NCI-H774 (cell line): ENCODE results near the gene CBX4.
A peak's percentile ranks its signal among the peaks of the same experiment; 100 is the strongest.

ENCODE experiments used
- DNase-seq: peaks from one replicate; lab custom pipeline; 2025; lab: John Stamatoyannopoulos, UW

CBX4 gene

DNA sequence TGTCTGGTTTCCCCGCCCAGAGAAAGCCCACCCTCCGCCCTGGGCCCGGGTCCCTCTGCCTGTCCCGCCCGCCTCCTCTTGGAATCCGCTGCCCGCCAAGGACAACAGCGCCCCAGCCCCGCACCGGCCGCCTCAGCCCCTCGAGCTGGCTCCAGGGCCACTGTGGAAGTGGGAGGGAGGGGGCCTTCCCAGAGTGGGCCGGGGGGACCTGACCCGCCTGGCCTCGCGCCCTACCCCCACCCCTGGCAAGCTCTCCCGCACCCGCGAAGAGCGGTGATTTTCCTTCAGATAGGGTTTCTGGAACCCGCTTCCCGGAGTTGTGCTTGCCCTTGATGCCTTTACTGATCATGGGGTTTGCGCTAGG lies 40.1 kb downstream of the CBX4 start:
- DNase-seq, result no peak

DNA sequence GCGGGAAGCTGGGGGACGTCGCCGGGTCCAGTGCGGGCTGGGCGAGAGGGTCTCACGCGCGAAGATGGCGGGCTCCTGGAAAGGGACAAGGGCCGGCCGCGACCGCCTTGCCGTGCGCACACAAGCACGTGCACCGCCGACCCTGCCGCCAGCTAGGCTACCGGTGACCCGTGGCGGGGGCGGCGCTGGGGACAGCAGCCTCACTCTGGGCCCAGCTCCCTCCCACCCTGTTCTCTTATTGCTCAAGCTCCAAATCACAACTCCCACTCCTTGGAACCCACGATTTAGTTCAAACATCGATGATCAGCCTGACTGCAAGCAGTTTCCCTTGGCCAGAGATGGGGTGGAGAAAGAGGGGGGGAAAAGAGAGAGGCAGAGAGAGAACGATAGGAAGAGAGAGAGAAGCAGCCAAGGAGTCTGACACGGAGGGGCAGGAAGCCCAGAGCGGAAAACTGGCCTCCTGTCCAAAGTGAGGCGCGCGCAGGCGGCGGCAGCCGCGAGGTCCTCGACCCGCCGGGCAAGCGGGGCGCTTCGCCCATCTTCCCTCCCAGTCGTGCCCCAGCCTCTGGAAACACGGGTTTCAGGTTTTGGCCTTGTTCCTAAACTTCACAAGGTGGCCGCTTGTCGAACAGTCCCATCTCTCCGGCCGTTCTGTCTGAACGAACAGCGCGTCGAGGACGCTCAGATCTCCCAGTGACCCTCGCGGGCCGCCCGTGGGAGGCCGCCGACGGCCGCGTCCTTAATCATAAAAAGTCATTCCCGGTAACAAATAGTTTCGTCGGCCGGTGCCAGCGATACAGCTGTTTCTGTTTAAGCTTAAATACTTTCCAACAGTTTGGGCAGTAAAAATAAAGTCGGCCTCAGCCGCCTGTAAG lies 40.7 kb downstream of the CBX4 start:
- DNase-seq, result no peak

DNA sequence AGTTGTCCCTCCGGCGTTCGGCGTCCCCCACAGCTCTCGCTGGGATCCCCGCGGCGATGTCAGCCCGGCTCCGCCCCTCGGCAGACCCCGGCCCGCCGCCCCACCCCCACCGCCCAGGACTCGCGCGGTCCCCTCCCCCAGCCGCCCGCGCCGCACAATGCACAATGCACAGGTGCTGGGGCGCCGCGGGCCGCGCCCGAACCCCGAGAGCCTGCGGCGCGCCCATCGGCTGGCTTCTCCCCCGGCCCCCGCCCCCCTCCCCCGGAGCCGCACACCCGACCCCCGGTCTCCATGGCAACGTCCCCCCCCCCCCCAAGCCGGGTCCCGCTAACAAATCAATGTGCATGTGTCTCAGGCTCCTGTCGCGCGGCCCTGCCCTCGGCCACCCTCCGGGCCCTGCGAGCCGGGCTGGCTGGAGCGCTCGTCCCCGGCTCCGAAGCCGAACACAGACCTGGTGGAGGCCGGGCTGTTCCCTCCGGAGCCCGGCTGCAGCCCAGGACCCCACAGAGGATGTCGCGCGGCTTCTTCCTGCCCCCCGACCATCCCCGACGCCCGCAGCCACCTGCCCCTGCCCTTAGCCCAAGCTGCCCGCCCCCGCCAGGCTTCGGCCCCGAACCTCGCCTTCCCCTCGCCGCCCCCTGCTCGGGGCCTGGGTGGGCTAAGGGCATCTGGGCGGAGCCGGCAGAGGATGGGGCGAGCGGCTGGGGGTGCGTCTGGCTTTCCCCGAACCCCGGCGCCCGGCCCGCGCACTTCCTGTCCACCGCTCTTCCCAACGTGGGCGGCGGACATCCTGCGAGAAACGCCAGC lies 41.5 kb downstream of the CBX4 start:
- DNase-seq, result peak; percentile 70

DNA sequence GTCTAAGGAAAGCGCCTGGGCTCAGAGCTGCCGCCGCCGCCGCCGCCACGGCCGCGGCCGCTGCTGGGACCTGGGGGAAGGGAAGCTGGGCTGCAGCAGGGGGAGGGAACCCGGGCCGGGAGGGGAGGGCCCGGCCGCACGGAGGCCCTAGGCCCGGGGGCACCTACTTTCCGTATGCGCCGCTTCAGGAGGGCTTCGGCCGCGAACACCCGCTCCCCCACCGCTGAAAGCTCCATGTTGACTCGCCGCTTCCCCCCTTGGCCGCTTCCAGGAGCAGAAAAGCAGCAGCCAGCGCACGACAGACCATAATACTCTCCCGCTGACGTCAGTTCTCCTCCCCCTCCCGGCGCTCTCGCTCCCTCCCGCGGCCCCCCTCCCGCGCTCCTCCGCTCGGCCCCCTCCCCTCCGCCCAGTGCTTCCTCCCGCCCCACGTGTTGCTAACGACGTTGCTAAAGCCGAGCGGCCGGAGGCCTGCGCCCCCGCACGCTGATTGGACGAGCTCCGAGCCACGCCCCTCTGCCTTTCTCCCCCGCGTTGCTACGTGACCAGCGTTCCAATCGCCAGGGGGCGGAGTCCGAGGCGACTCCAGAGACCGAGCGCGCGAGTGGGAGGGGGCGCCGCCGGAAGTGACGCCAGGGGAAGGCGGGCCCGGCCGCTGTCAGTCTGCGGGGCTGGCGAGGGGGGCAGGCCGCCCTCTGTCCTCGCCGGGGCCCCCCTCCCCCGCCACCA lies 42.3 kb downstream of the CBX4 start, which contains the start of gene CBX8:
Gene CBX8, minus strand, starts transcription at position 315 of the 729 bp plus-strand sequence. Its CDS starts 79 bp downstream, at position 236.
- peak; percentile 100 for DNase-seq

DNA sequence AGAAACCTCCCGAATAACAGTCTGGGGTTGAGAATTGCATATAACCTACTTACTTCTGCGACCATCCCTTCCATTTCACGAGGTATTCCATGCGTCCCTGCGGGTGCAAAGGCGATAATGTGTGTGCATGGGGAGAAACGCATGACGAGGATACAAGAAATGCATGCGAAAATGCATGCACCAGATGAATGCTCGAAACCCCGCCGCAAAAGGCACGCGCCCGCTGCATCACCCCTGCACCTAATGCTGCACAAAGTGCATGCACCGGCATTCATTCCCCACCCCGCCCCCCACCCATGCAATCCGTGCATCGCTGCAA lies 42.8 kb downstream of the CBX4 start:
- no peak for DNase-seq

DNA sequence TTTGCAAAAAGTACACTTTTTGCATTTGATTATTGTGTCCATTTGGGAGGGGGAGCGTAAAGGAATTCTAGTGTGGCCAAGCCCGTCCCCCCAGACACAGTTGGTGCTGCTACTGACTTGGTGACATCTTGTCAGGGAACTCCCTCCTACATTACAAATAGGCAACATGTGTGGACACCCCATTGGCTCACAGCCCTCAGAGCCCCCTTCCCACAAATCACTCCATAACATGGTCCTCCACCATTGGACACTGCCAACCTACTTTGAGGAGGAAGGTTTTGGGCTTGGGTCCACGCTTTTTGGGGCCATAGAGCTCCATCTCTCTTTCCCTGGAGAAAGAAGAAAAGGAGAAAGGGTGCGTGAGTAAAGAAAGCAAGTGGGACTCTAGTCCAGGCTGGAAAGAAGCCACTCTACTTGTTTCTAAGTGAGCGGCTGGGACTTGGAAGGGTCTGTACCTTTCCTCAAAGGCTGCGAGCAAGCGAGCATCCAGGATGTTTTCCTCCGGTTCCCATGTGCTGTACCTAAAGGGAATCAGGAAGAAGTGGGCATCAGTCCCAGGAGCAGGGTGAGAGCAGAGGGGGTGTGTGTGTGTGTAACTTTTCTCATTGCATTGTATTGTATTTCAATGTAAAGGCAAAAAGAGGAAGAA lies 43.3 kb downstream of the CBX4 start:
- no peak for DNase-seq

DNA sequence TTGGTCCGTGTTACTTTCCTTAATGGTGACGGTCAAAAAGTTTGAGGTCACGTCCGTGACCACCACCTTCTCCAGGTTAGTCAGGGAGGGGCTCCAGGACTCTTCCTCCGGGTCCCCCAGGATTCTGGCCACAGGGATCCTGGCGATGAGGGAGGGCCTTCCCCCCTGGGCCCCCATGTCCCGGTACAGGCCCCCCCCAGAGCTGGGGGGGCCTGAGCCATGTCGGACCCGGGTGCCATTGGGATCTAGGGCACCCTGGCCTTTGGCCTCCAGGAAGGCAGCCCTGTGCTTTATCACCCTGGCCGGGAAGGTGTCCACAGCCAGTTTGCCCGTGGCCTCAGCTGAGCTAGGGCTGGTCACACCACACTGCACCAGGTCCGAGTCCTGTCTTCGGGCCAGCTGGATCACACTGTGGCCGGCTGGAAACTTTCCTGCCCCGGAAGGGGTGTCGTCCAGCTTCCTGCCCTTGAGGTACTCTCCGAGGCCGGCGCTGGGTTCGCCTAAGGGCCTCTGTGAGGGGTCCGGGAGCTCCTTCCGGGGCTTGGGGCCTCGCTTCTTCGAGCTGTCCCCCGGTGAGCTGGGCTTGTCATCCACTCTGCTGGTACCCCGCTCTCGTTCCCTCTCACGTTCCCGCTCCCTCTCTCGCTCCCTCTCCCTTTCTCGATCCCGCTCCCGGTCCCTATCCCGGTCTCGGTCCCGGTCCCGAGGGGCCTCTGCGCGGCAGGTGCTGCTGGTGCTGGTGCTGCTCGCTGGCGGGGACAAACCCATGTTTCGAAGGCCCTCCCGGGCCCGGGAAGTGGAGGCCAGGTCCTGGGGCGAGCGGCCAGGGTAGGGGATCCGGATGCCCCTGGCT lies 44.4 kb downstream of the CBX4 start:
- no peak for DNase-seq

DNA sequence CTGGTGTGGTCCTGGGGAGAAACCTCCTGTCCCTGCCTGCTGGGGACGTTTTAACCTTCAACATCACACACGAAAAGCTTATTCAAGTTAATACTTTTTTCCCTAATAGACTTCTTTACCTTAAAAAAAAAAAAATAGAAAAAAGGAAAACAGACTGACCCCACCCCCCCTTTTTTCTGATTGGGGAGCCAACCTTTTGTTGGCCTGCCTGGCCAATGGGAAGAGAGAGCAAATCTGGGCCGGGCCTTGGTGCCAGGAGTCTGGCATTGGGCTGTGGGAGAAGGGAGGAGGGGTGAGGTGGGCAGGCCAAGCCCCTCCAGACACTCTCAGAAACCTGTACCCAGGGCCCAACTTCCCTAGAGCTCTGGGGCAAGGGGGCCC lies 45.3 kb downstream of the CBX4 start:
- no peak for DNase-seq

DNA sequence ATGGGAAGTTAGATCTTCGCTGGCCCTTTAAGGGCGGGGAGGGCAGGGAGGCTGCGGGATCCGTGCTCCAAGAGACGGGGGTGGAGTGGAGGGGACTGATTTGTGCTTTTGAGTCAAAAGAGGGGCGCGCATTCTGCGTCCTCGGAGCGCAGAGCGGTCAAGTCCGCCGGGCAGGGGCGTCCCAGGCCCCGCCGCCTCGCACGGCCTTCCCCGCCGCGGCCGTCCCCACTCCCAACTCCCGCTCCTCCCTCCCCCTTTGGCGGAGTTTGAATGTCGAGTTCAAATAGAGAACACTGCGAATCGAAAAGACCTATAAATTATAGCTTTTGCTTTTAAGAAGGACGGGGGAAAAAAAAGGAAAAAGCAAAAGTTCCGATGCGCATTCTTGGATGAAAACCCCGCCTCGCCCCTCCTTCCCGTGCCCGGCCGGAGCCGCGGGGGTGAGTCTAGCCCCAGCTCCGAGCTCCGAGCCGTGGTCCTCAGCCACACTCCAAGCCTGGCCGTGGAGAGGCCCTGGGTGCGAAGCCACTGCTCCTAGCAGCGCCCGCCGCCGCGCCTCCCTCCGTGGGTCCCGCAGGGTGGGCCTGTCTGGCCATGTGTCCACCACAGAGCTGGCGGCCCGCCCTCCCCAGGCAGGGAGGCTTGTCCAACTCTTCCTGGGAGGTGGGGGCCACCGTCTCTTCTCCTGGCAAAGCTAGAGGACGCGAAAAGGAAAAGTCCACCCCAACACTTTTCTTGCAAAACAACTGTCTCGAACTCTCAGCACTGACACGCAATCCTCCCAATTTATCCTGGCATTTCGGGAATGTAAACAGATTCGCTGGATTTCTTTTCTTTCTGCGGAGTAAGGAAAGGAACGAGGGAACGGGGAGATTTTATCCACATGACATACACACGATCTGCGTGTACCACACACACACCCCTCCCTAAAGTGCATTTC lies 46.0 kb downstream of the CBX4 start:
- no peak for DNase-seq

DNA sequence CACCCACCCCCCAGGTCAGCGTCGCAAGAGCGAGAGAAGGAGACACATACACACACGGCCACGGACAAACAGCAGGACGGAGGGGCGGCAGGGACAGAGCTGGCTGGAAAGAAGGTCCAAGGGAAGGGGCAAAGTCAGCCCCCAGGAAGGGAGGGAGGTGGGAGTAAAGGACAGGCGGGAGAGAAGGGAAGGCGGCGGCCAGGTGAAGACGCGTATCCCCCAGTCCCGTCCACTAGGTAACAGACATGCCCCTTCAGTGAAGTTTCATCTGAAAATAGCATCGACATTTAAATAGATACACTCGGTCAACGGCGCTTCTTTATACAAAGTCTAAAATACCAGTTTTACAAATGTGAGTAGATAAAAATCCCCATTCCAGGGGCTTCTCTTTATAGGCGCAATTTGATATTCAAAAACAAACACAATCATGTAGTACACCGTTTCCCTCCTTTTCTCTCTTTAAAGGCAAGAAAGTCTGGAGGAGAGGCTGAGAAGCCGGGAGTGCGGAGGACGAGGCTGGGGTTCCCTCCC lies 46.8 kb downstream of the CBX4 start:
- DNase-seq, result no peak

DNA sequence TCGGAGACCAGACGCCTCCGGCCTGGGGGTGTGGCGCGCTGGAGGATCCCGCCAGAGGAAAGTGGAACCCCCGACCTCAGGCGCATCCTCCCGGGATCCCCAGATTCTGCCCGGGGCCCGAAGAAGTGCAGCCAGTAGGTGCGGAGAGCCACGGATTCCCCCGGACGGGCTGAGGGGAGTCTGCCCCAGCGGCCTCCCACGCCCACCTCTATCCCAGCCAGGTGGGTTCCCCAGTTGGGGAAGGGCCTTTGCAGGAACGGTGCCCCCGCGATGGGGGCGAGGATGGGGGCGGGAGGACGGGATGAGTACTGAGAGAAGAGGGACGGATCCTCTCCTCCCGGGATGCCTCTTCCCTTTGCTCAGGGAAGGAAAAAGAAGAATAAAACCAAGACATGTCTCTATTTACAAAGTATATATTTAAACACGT lies 47.5 kb downstream of the CBX4 start:
- DNase-seq, result no peak

DNA sequence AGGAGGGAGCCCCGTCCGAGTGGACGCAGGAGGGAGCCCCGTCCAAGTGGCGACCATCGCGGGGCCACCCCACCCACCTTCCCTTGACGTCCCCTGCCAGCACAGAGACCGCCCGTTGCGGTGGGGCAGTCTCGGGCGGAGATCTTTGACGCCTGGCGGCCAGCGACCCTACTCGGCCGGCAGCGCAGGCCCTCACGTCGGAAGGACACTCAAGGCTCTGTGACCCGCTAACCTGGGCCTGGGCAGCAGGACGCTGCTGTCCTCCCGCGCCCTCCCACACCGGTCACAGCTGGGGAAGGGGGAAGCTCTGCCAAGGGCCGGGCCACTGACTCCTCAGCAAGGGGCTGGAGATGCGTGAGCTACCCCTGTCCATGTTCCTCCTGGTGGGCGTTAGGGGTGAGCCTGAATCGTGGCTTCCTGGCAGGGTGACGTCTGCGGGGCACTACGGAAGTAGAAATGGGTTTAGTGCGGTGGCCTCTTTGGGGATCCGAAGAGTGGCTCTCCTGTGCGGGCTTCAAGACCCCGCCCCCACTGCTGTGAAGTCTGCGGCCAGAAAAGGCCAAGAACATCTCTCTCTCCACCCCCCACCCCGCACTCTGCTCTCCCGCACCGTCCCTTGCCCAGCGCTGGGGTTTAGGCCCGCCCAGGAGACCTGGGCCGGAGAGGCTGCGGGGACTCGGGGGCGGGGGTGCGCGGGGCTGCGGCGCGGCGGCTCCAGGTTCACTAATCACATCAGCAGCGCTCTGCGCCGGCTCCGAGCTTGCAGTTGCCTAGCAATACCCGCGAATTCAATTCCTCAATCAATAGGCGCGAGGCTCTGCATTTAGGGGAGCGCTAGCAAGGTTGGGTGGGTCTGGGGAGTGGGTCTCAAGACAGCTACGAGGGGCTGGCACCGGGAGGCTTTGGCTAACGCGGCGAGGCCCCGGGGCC lies 48.2 kb downstream of the CBX4 start:
- no peak for DNase-seq

DNA sequence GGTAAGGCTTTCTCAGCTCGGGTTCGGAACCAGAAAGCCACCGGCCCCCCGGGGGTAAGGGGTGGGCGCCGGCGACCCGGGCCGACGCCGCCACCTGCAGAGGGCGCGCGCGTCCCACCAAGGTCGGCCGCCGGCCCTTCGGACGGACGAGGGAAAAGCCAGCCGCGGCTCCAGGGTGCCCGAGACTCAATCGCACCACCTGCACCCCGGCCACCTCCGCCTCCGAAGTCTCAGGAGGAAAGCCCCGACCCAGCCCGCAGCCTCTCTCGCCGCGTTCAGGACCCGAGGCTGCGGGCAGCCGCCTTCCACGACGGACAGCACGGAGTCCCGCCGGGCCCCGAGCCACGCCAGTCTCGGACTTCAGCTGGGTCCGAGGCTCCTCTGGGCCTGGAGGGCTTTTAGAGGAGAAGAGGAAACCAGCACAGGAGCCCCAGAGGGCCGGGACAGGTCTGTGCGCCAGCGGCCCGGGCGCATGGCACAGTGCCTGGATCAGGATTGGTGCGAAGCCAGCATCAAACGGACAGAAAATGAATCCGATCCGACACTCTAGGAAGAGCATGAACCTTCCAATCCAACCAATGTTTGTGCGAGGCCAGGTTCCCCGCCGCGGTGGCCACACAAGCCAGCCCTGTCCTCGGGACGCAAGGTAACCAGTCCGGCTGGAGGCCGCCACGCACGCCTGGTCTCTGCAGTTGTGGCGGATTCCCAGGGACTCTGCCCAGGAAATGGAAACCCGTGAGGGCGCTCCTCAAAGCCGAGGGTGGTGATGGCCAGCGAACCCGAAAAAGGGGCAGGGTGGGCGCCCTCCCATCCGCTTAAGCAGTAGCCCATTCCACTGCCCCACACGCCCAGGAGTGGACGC lies 49.1 kb downstream of the CBX4 start:
- DNase-seq, result peak; percentile 53

DNA sequence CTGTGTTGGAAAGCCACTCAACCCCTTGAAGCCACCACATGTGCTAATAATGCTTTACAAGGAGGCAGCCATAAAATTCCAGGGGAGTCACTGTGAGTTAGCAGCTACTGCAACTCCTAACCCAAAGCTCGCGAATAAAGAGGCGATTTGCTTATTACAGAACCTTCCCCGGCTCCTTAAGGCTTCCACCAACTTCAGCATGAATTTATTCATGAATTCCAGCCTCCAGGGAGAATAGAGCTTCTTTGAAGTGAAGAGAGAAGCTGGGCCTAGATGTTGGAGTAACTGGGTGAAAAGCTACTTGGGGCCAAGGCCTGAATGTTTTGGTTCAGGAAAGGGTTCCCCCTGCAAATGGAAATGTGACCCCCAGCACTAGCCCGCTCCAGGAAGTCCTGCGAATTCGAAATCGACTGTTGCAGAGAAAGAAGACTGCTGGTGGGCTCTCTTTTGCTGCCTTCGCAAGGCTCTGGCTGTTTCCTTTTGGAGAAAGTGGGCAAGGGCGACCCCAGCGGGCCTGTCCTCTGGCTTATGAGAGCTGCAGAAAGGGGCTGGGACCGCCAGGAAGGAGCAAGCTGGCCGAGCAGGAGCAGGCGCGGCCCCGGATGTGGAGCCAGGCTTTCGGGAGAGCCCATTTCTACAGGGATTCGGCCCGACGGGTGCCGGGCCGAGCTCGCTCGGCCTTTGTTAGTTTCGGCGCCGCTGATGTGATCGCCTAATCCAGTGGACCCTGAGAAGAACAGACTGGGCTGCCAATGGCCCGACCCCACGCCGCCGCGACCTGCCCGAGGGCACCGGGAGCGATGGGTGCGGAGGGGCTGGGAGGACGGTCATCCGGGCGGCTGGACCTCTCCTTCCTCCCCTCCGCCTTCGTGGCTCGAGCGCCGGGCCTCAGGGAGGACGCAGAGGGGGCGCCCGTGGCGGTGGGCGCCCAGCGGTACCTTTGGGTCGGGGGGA lies 50.0 kb downstream of the CBX4 start:
- DNase-seq, result no peak

DNA sequence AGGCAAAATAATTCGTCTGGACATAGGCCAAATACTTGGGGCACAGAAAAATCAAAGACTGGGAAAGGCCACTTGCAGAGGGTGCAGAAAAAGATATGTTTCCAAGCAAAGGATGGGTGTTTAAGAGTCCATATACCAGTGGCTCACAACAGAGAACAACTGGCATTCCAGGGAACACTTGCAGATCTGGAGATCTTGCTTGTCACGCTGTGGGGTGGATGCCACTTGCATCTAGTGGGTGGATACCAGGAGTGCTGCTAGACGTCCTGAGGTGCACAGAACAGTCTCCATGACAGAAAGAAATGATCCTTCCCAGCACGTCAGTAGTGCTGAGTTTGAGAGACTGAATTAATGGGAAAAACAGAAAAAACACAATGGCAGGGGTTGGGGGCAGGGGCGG lies 50.8 kb downstream of the CBX4 start:
- no peak for DNase-seq

DNA sequence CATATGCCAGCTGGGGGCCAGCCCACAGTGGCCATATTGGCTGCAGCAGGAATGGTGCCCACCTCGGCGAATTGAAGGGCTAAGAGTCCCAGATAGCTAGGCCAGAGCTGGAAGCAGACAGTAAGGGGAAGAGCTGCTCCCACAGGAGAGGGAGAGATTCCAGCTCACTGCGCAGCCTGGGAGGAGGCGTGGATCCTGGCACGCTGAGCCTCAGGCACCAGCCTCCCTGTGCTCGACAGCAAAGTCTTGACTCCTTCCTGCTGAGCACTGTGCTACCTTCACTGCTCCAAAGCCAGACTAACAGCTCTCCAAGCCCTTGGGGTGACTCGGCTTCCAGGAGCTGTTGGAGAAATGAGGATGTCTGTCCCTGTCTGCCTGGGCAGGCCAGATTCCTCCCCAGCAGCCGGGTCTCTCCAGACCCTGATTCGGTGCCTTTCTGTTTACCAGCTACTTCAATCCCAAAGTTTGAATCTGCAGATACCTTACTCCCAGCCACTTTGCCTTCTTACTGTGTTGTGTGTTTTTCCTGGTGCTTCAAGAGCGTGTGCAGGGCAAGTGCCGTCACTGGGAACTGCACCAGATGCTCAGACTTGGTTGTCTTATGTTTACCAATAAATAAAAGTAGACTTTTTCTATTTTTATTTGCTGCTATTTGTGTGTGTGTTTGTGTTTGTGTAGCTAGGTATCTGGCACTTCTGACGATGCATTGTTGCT lies 52.2 kb downstream of the CBX4 start:
- no peak for DNase-seq
